WI38 (cell line): ENCODE measurements around the gene RRP1B.

Experiments
- H3K4me3 ChIP-seq: 2 replicates; pipeline ENCODE4 v1.5.1; 2011; ENCODE audit warnings: low read depth, mild to moderate bottlenecking, control low read depth, low read length
- CTCF ChIP-seq: IDR thresholded peaks from 2 replicates; pipeline ENCODE4 v1.5.1; 2012; ENCODE audit warnings: low read depth, mild to moderate bottlenecking, control low read depth, low read length

The RRP1B gene

GRCh38 chr21:43687566-43688399, 28.4 kb downstream of the RRP1B start:
- no peak for TF ChIP-seq CTCF
- H3K4me3 ChIP-seq = no peak overlapping the region

- H3K4me3 ChIP-seq = no peak overlapping the region
- TF ChIP-seq CTCF = no peak
These were observed 29.5 kb downstream of the RRP1B start for GRCh38 chr21:43688906-43689305.

- no peak for TF ChIP-seq CTCF
- no peak overlapping the region for H3K4me3 ChIP-seq
These were observed 30.4 kb downstream of the RRP1B start for GRCh38 chr21:43689556-43690337.

- no peak for TF ChIP-seq CTCF
- no peak overlapping the region for H3K4me3 ChIP-seq
These were observed 31.0 kb downstream of the RRP1B start for GRCh38 chr21:43690346-43690745.

- H3K4me3 ChIP-seq = no peak overlapping the region
- TF ChIP-seq CTCF = no peak
These were observed 31.9 kb downstream of the RRP1B start for GRCh38 chr21:43691086-43691795.

- no peak for TF ChIP-seq CTCF
- no peak overlapping the region for H3K4me3 ChIP-seq
These were observed 32.4 kb downstream of the RRP1B start for GRCh38 chr21:43691801-43692200.
